Left ventricle myocardium inferior (tissue), 1 donor: Measurements from ENCODE around the gene TAOK1. TPM values are rescaled to one million over a fixed set of nuclear protein-coding genes. Genes with fewer than 3 reads are reported as not detected.

Source experiments
- total RNA-seq: library from RNA; stranded (reverse); fragmentation: NEBNext Ultra II Directional; extraction: Animal tissue kit (Norgen Biotek cat#: 25700); gene quantifications from one replicate; pipeline ENCODE4 v1.2.1, GENCODE V29; 2021
- donor health status: DM: no; HTN: yes; CAD: no; lungs with severe emphysema.

The TAOK1 gene
- total RNA-seq, 1 donor from 2014 or later = 50.7 TPM

Other genes with a start within 250 kb of the TAOK1 start
- gene MYO18A, start 210.0 kb upstream of the TAOK1 start, total RNA-seq = 397 TPM
- gene CRYBA1, start 143.5 kb upstream of the TAOK1 start, total RNA-seq = not detected
- gene NUFIP2, start 96.2 kb upstream of the TAOK1 start, total RNA-seq = 40.5 TPM
- gene ABHD15, start 176.7 kb downstream of the TAOK1 start, total RNA-seq = 5.9 TPM
- 37.2 TPM for gene TP53I13, start 178.3 kb downstream of the TAOK1 start, total RNA-seq
- 31.9 TPM for gene GIT1, start 199.3 kb downstream of the TAOK1 start, total RNA-seq
- 5.9 TPM for gene ANKRD13B, start 202.8 kb downstream of the TAOK1 start, total RNA-seq
- gene CORO6, start 232.5 kb downstream of the TAOK1 start, total RNA-seq = 101 TPM